Hepatocyte (in vitro differentiated cells): ENCODE results near the gene GALNT18. TPM values are rescaled to one million over a fixed set of nuclear protein-coding genes. Genes with fewer than 3 reads are reported as not detected.

Experiments used
- DNase-seq: peaks from one replicate; pipeline ENCODE4 v3.0.0-alpha.2; 2016; ENCODE audit warnings: low spot score
- H2AFZ ChIP-seq: fragments of 200-600 bp; sonication (generic); 2 replicates; pipeline ENCODE4 v1.6.0; 2016; ENCODE audit warnings: antibody characterized with exemption, mild to moderate bottlenecking
- H3K27ac ChIP-seq: fragments of 200-600 bp; sonication (generic); 2 replicates; pipeline ENCODE4 v1.5.1; 2016; ENCODE audit warnings: mild to moderate bottlenecking
- H3K27me3 ChIP-seq: fragments of 200-600 bp; sonication (generic); 2 replicates; pipeline ENCODE4 v1.6.1; 2016
- H3K36me3 ChIP-seq: fragments of 200-600 bp; sonication (generic); replicated peaks from 2 replicates; pipeline ENCODE4 v1.5.1; 2016; ENCODE audit warnings: low read depth; ENCODE audit not compliant: insufficient read depth
- H3K4me1 ChIP-seq: fragments of 200-600 bp; sonication (generic); 2 replicates; pipeline ENCODE4 v1.5.1; 2016; ENCODE audit warnings: mild to moderate bottlenecking, moderate library complexity; ENCODE audit not compliant: insufficient read depth
- H3K4me2 ChIP-seq: fragments of 200-600 bp; sonication (generic); 2 replicates; pipeline ENCODE4 v1.6.0; 2016
- H3K4me3 ChIP-seq: fragments of 200-600 bp; sonication (generic); 2 replicates; pipeline ENCODE4 v1.5.1; 2016; ENCODE audit warnings: mild to moderate bottlenecking
- H3K79me2 ChIP-seq: fragments of 200-600 bp; sonication (generic); 2 replicates; pipeline ENCODE4 v1.6.0; 2017; ENCODE audit warnings: mild to moderate bottlenecking
- H3K9me2 ChIP-seq: fragments of 200-600 bp; sonication (generic); replicated peaks from 2 replicates; pipeline ENCODE4 v1.6.0; 2017; ENCODE audit warnings: mild to moderate bottlenecking; ENCODE audit not compliant: insufficient read depth
- H3K9me3 ChIP-seq: fragments of 200-600 bp; sonication (generic); 2 replicates; pipeline ENCODE4 v1.5.1; 2016; ENCODE audit warnings: low read depth, mild to moderate bottlenecking
- H4K20me1 ChIP-seq: fragments of 200-600 bp; sonication (generic); 2 replicates; pipeline ENCODE4 v1.6.0; 2016; ENCODE audit warnings: mild to moderate bottlenecking; ENCODE audit not compliant: insufficient read depth, poor library complexity, severe bottlenecking
- EZH2 ChIP-seq: fragments of 200-600 bp; sonication (generic); IDR thresholded peaks from 2 replicates; pipeline ENCODE4 v1.6.1; 2016; ENCODE audit warnings: antibody characterized with exemption, mild to moderate bottlenecking, borderline replicate concordance
- EZH2phosphoT487 ChIP-seq: fragments of 200-600 bp; sonication (generic); IDR thresholded peaks from one replicate; pipeline ENCODE4 v1.6.1; 2018; ENCODE audit warnings: antibody characterized with exemption, mild to moderate bottlenecking, low read depth, moderate library complexity; ENCODE audit not compliant: unreplicated experiment, severe bottlenecking
- WGBS: methylation state at CpG from one replicate; pipeline ENCODE4 v1.1.6; 2016; ENCODE audit warnings: low lambda C conversion rate; ENCODE audit errors: missing lambda C conversion rate; 5-methylcytosine and 5-hydroxymethylcytosine counted together
- polyA plus RNA-seq: library from polyadenylated mRNA; unstranded; fragments of >200 nt; fragmentation: Nextera tagmentation; extraction: Ambion mirVana; gene quantifications from 2 replicates; pipeline ENCODE4 v1.2.1, GENCODE V29; 2016
- total RNA-seq: library from RNA; depleted of rRNA; stranded (reverse); fragments of >200 nt; gene quantifications from 2 replicates; pipeline ENCODE4 v1.2.3, GENCODE V29; 2014
- TF ChIP-seq, protein P1 (sequence below): fragments of 200-600 bp; sonication (generic); IDR thresholded peaks from 2 replicates; pipeline ENCODE4 v1.5.1; 2016; ENCODE audit warnings: antibody characterized with exemption, mild to moderate bottlenecking; ENCODE audit not compliant: poor library complexity

The GALNT18 gene
- total and polyA plus RNA-seq, 2 experiments from 2014 or later = 11.6 to 22.4 TPM

GRCh38 chr11:11239959-11240358 is 381.8 kb downstream of the GALNT18 start:
- WGBS = 58% methylated on average over 1 of the region's 1 CpG
- Histone ChIP-seq H3K36me3 (no peaks in the 10 kb centered on the region), H2AFZ (no peak overlapping the region), H3K9me2 (no peaks in the 10 kb centered on the region), H3K4me3 (no peak overlapping the region), H3K79me2 (no peaks in the 10 kb centered on the region), H3K27ac (no peak overlapping the region), H3K9me3 (no peaks in the 10 kb centered on the region), H3K27me3 (no peaks in the 10 kb centered on the region), H4K20me1 (no peaks in the 10 kb centered on the region), H3K4me1 (no peaks in the 10 kb centered on the region), H3K4me2 (no peak overlapping the region)
- TF ChIP-seq, protein P1, sequence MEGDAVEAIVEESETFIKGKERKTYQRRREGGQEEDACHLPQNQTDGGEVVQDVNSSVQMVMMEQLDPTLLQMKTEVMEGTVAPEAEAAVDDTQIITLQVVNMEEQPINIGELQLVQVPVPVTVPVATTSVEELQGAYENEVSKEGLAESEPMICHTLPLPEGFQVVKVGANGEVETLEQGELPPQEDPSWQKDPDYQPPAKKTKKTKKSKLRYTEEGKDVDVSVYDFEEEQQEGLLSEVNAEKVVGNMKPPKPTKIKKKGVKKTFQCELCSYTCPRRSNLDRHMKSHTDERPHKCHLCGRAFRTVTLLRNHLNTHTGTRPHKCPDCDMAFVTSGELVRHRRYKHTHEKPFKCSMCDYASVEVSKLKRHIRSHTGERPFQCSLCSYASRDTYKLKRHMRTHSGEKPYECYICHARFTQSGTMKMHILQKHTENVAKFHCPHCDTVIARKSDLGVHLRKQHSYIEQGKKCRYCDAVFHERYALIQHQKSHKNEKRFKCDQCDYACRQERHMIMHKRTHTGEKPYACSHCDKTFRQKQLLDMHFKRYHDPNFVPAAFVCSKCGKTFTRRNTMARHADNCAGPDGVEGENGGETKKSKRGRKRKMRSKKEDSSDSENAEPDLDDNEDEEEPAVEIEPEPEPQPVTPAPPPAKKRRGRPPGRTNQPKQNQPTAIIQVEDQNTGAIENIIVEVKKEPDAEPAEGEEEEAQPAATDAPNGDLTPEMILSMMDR = no peak
- TF ChIP-seq EZH2phosphoT487 (no peak), EZH2 (no peak)
- DNase-seq = no peak

DNA sequence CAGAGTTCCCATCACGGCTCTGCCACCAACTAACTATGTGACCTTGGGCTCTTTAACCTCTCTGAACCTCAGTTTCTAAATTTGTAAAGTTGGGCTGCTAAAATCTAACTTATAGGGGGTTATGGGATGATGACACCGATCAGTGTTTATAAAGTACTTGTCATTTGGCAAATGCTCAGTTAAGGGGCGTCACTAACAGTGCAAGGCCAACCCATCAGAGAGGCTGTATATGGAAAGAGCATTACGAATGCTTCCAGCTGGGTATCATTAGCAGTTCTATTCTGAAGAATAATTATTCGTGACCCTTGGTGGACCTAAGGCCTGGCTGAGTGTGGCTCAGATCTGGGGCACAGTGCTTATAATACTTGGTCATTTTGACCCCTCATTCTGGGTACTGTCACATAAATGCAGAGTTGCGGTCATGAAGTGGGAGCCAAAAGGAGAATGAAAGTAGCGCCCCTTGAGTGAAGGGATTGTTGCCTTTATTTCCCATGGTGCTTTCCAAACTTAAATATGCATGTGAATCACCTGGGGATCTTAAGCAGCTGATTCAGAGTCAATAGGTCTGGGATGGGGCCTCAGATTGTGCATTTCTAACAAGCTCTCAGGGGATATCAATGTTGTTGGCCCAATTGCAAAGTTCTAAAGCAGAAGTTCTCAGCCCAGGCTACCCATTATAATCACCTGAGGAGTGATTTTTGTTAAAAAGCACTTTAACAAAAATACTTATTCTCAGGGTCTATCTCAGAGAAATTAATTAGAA is 384.6 kb downstream of the GALNT18 start:
- Histone ChIP-seq H3K4me3 (no peak overlapping the region), H3K79me2 (no peaks in the 10 kb centered on the region), H3K4me2 (no peak overlapping the region), H3K27me3 (no peaks in the 10 kb centered on the region), H4K20me1 (no peaks in the 10 kb centered on the region), H3K27ac (no peak overlapping the region), H3K36me3 (no peaks in the 10 kb centered on the region), H2AFZ (no peak overlapping the region), H3K9me3 (no peaks in the 10 kb centered on the region), H3K4me1 (no peaks in the 10 kb centered on the region), H3K9me2 (no peaks in the 10 kb centered on the region)
- no peak for TF ChIP-seq EZH2phosphoT487
- TF ChIP-seq, protein P1 = no peak
- TF ChIP-seq EZH2 = no peak
- WGBS = 83% methylated on average over 7 of the region's 7 CpGs
- DNase-seq = no peak

- DNase-seq = no peak
- Histone ChIP-seq H3K27ac (no peak overlapping the region), H3K4me1 (no peaks in the 10 kb centered on the region), H4K20me1 (no peaks in the 10 kb centered on the region), H3K4me3 (no peak overlapping the region), H3K36me3 (no peaks in the 10 kb centered on the region), H3K27me3 (no peaks in the 10 kb centered on the region), H2AFZ (no peak overlapping the region), H3K79me2 (no peaks in the 10 kb centered on the region), H3K4me2 (no peak overlapping the region), H3K9me3 (no peaks in the 10 kb centered on the region), H3K9me2 (no peaks in the 10 kb centered on the region)
- WGBS = 73% methylated on average over 4 of the region's 4 CpGs
- no peak for TF ChIP-seq EZH2phosphoT487
These were observed 385.2 kb downstream of the GALNT18 start for GRCh38 chr11:11236498-11237059.

DNA sequence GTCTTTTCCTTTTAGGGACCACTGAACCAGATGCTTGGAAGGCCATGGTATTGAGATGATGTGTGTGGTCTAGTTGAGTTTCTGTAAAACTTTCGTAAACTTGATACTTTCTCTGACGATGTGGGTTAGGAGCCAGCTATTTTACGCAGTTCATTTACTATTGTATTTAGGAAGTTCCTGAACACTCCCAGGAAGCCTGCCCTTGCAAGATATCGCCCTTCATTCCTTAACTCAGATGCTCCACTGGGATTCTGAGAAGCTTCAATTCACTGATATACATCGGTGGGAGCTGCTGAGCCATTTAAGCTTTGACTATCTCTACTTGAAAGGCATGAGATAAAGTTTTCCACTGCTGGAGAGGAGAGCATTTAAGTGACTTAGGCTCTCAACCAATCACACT is 390.0 kb downstream of the GALNT18 start:
- no peak overlapping the region for H3K4me3 ChIP-seq
- 61% methylated on average over 5 of the region's 5 CpGs for WGBS
- no peaks in the 10 kb centered on the region for H3K27me3 ChIP-seq
- H3K9me2 ChIP-seq = no peaks in the 10 kb centered on the region
- no peaks in the 10 kb centered on the region for H3K4me1 ChIP-seq
- H2AFZ ChIP-seq = no peak overlapping the region
- no peak for DNase-seq
- no peaks in the 10 kb centered on the region for H3K79me2 ChIP-seq
- H4K20me1 ChIP-seq = no peaks in the 10 kb centered on the region
- no peak overlapping the region for H3K27ac ChIP-seq
- H3K4me2 ChIP-seq = no peak overlapping the region
- TF ChIP-seq EZH2phosphoT487 = no peak
- TF ChIP-seq, protein P1 = no peak
- TF ChIP-seq EZH2 = no peak
- H3K36me3 ChIP-seq = no peaks in the 10 kb centered on the region
- no peaks in the 10 kb centered on the region for H3K9me3 ChIP-seq
